ENCODE data around the gene TMED10.
"Not testable (repeated sequence)": the region's sequence is repeated elsewhere in the genome, so short reads cannot be mapped to it uniquely, and the experiment has no call there.

TMED10 gene

GRCh38 chr14:75190023-75190422 lies 13.6 kb upstream of the TMED10 start:
- DNase-seq: no peak

- peak; percentile 89 to 98 (median 96) for DNase-seq
Observed at GRCh38 chr14:75188520-75189268, 12.3 kb upstream of the TMED10 start.

- peak in 2 of 3 donors; percentile 42 to 56 for DNase-seq
Observed at GRCh38 chr14:75188086-75188485, 11.7 kb upstream of the TMED10 start.

GRCh38 chr14:75186953-75187352 lies 10.5 kb upstream of the TMED10 start:
- DNase-seq: no peak

- no peak for DNase-seq
Observed at GRCh38 chr14:75185251-75186040, 9.0 kb upstream of the TMED10 start.

GRCh38 chr14:75184492-75184891 lies 8.1 kb upstream of the TMED10 start:
- DNase-seq: peak; percentile 65 to 92 (median 88)

- DNase-seq: no peak
Observed at GRCh38 chr14:75184039-75184438, 7.6 kb upstream of the TMED10 start.

GRCh38 chr14:75183225-75183624 lies 6.8 kb upstream of the TMED10 start:
- DNase-seq: no peak

GRCh38 chr14:75182821-75183220 lies 6.4 kb upstream of the TMED10 start:
- peak; percentile 47 to 53 (median 50) for DNase-seq

- not testable (repeated sequence) for DNase-seq
Observed at GRCh38 chr14:75182163-75182562, 5.8 kb upstream of the TMED10 start.

GRCh38 chr14:75181293-75182062 lies 5.1 kb upstream of the TMED10 start:
- peak in 1 of 3 donors; percentile 18 for DNase-seq

- no peak for DNase-seq
Observed at GRCh38 chr14:75175677-75176141, 703 bp downstream of the TMED10 start.

GRCh38 chr14:75174066-75174465 lies 2.3 kb downstream of the TMED10 start:
- DNase-seq: peak in 1 of 3 donors; percentile 24

GRCh38 chr14:75170772-75171171 lies 5.6 kb downstream of the TMED10 start:
- DNase-seq: peak; percentile 60 to 83 (median 79)

GRCh38 chr14:75168586-75169335 lies 7.7 kb downstream of the TMED10 start:
- DNase-seq: no peak

GRCh38 chr14:75167325-75167724 lies 9.1 kb downstream of the TMED10 start:
- peak in 2 of 3 donors; percentile 23 to 35 for DNase-seq

- peak in 1 of 3 donors; percentile 13 for DNase-seq
Observed at GRCh38 chr14:75165586-75166391, 10.6 kb downstream of the TMED10 start.

- DNase-seq: no peak
Observed at GRCh38 chr14:75164809-75165208, 11.6 kb downstream of the TMED10 start.

- no peak for DNase-seq
Observed at GRCh38 chr14:75163677-75164076, 12.7 kb downstream of the TMED10 start.

GRCh38 chr14:75162631-75163030 lies 13.8 kb downstream of the TMED10 start:
- DNase-seq: no peak

- DNase-seq: peak in 1 of 3 donors; percentile 27
Observed at GRCh38 chr14:75158843-75159614, 17.4 kb downstream of the TMED10 start.

All from suppressor macrophage treated with lipopolysaccharide for 1 hour (primary cell).